ENCODE data around the gene ENTHD1. TPM values are rescaled to one million over a fixed set of nuclear protein-coding genes. Genes with fewer than 3 reads are reported as not detected.

Gene ENTHD1
- not detected in 2 replicates for total RNA-seq

GRCh38 chr22:39893526-39893925 lies at the start of gene ENTHD1:
TSS of gene ENTHD1 (minus strand) at chr22:39893760. CDS start at chr22:39887748, 6,012 bp downstream.
- DNase-seq (ENCODE audit: low read depth): no peak
- H3K27me3 ChIP-seq (ENCODE audit: control insufficient read depth, insufficient read depth, low read length): no peaks in the 10 kb centered on the region
- H3K4me3 ChIP-seq (ENCODE audit: low read depth, low read length): no peak within 1 kb of the TSS
- FAIRE-seq: no peak
- TF ChIP-seq, protein P1, sequence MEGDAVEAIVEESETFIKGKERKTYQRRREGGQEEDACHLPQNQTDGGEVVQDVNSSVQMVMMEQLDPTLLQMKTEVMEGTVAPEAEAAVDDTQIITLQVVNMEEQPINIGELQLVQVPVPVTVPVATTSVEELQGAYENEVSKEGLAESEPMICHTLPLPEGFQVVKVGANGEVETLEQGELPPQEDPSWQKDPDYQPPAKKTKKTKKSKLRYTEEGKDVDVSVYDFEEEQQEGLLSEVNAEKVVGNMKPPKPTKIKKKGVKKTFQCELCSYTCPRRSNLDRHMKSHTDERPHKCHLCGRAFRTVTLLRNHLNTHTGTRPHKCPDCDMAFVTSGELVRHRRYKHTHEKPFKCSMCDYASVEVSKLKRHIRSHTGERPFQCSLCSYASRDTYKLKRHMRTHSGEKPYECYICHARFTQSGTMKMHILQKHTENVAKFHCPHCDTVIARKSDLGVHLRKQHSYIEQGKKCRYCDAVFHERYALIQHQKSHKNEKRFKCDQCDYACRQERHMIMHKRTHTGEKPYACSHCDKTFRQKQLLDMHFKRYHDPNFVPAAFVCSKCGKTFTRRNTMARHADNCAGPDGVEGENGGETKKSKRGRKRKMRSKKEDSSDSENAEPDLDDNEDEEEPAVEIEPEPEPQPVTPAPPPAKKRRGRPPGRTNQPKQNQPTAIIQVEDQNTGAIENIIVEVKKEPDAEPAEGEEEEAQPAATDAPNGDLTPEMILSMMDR (IDR thresholded peaks at IDR 0.05; ENCODE audit: insufficient read depth, low read length, severe bottlenecking): no peak
- H3K36me3 ChIP-seq (ENCODE audit: control insufficient read depth, insufficient read depth, low read length): no peaks in the 10 kb centered on the region

DNA sequence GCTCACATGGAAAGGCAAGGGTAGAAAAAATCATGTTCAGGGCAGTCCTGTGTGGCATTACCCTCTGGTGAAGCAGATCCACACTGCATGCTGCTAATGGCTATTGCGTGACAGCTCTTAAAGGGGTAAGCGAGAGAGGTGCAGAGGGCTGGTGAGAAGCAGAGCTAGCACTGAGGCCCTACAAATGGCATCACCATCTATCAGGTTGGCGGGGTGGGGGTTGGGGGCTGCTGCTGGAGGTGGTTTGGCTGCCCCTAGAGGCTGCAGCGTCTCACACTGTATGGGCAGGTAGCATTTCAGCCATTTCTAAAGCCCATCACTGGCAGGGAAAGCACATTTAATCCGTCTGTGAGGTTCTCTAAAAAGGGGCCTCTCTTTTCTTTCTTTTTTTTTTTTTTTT lies 49.8 kb upstream of the ENTHD1 start:
- H3K27me3 ChIP-seq (ENCODE audit: control insufficient read depth, insufficient read depth, low read length): peaks cover 3% of the 10 kb centered on the region
- no peak for FAIRE-seq
- no peak for DNase-seq (ENCODE audit: low read depth)

DNA sequence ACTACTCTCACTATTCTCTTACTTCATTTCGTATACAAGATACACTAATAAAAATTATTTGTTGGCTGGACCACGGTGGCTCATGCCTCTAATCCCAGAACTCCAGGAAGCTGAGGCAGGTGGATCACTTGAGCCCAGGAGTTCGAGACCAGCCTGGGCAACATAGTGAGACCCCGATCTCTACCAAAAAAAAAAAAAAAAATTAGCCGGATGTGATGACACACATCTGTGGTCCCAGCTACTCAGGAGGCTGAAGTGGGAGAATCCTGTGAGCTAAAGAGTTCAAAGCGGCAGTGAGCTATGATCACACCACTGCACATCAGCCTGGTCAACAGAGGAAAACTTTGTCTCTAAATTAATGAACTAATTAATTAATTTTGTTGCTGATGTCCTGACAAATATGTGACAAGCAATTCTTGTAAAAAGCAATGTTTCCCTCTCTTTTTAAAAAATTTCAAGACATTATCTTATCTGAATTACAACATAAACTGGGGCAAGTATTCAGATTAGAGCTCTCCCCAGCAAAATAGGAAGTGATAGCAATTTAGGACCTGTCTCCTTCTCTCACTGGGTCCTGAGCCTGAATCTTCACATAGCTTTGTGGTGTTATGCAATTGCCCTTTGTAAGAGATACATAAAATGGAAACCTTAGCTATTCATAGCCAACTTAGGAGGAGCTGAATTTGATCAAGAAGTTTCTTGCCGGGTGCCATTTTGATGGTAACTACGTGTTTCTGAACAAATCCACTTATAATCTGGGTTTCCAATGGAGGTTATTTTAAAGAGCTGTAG lies 49.1 kb upstream of the ENTHD1 start:
- Histone ChIP-seq H3K27me3 (ENCODE audit: control insufficient read depth, insufficient read depth, low read length) (peaks cover 3% of the 10 kb centered on the region), H3K4me3 (ENCODE audit: low read depth, low read length) (no peak overlapping the region), H3K36me3 (ENCODE audit: control insufficient read depth, insufficient read depth, low read length) (no peaks in the 10 kb centered on the region)
- TF ChIP-seq, protein P1 (IDR thresholded peaks at IDR 0.05; ENCODE audit: insufficient read depth, low read length, severe bottlenecking): no peak
- no peak for DNase-seq (ENCODE audit: low read depth)
- FAIRE-seq: no peak

More for the DNA sequence above, 49.8 kb upstream of the ENTHD1 start:
- H3K4me3 ChIP-seq (ENCODE audit: low read depth, low read length): no peak overlapping the region
- TF ChIP-seq, protein P1 (IDR thresholded peaks at IDR 0.05; ENCODE audit: insufficient read depth, low read length, severe bottlenecking): no peak
- no peaks in the 10 kb centered on the region for H3K36me3 ChIP-seq (ENCODE audit: control insufficient read depth, insufficient read depth, low read length)

- H3K36me3 ChIP-seq (ENCODE audit: control insufficient read depth, insufficient read depth, low read length): no peaks in the 10 kb centered on the region
- FAIRE-seq (no peak), DNase-seq (ENCODE audit: low read depth) (no peak)
- H3K27me3 ChIP-seq (ENCODE audit: control insufficient read depth, insufficient read depth, low read length): peaks cover 4% of the 10 kb centered on the region
- H3K4me3 ChIP-seq (ENCODE audit: low read depth, low read length): no peak overlapping the region
- TF ChIP-seq, protein P1 (IDR thresholded peaks at IDR 0.05; ENCODE audit: insufficient read depth, low read length, severe bottlenecking): no peak
These were observed 48.0 kb upstream of the ENTHD1 start for GRCh38 chr22:39941601-39942000.

DNA sequence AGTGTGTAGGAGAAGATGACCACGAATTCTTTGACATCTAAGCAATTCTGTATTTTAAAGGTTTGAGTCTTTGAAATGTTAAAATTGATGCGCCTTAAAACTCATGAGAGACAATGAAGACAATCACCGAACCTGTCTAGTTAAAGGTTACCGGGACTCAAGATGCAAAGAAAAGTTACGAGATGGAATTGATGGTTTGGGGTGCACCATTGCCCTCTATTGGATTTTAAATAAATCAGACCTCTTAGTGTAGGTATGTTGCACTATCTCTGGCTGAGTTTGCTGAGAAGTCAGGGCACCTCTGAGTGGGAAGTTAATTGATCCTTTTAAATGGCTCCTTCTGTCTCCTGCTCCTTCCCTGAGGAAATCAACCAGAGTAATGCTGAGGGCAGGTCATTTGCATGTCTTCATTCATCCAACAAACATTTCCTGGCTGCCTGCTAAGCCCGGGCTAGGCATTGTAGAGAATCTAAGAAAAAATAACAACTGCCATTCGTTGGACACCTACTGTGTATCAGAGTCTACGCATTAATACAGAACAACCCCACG lies 47.3 kb upstream of the ENTHD1 start:
- Histone ChIP-seq H3K36me3 (ENCODE audit: control insufficient read depth, insufficient read depth, low read length) (no peaks in the 10 kb centered on the region), H3K27me3 (ENCODE audit: control insufficient read depth, insufficient read depth, low read length) (peaks cover 4% of the 10 kb centered on the region), H3K4me3 (ENCODE audit: low read depth, low read length) (no peak overlapping the region)
- TF ChIP-seq, protein P1 (IDR thresholded peaks at IDR 0.05; ENCODE audit: insufficient read depth, low read length, severe bottlenecking): no peak
- FAIRE-seq (no peak), DNase-seq (ENCODE audit: low read depth) (peak; percentile 10)
